Activated naive CD4-positive, alpha-beta T cell treated with Interleukin-2 at 50 U/mL for 16 hours (primary cell): ENCODE results near the gene CHCHD10.

ENCODE experiments used
- DNase-seq: peaks from one replicate; pipeline ENCODE4 v3.0.0-alpha.2; 2020

CHCHD10 gene

DNA sequence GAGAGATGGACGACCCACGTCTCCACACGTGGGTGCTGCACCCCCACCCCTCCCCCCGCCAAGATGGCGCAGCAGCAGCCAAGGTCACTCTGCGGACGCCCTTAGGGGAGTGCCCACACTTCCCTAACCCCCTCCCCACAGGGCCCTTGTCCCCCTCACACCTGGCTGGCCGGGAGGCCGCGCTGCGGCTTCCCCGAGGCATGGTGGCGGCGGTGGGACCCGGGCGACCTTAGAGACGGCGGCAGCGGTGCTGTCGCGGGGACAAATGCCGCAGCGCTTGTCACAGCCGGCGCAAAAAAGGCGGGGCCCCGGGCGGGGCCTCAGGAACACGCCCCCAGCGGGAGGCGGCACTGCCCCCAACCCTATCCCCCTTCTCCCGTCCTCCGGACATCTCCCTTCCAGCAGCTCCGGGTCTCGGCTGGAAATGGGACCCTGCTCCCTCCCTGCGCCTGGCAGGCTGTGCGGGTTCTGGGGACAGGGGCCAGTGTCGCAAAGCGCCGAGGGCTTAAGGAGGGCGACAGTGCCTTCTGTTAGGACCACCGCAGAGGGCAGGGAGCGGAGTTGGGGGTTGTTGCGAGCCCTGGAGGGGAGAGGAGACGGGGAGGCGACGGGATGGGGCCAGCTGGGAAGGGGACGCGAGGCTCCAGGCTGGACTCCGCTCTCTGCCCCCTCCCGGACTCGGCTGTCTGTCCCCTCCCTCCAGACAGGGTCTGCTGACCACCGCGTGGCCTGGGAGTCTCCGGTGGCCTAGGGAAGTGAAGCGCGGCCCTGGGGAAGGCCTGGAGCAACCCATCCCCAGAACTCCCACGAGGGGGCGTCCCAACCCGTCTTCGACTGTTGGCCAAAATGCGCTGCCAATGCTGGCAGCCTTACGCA, at the start of gene CHCHD10:
TSS of gene CHCHD10 (minus strand) at position 300 of the 876 bp plus-strand sequence. CDS start at position 202, 98 bp downstream.
- DNase-seq = peak; percentile 79

GRCh38 chr22:23817146-23817545, 49.4 kb upstream of the CHCHD10 start:
- no peak for DNase-seq

DNA sequence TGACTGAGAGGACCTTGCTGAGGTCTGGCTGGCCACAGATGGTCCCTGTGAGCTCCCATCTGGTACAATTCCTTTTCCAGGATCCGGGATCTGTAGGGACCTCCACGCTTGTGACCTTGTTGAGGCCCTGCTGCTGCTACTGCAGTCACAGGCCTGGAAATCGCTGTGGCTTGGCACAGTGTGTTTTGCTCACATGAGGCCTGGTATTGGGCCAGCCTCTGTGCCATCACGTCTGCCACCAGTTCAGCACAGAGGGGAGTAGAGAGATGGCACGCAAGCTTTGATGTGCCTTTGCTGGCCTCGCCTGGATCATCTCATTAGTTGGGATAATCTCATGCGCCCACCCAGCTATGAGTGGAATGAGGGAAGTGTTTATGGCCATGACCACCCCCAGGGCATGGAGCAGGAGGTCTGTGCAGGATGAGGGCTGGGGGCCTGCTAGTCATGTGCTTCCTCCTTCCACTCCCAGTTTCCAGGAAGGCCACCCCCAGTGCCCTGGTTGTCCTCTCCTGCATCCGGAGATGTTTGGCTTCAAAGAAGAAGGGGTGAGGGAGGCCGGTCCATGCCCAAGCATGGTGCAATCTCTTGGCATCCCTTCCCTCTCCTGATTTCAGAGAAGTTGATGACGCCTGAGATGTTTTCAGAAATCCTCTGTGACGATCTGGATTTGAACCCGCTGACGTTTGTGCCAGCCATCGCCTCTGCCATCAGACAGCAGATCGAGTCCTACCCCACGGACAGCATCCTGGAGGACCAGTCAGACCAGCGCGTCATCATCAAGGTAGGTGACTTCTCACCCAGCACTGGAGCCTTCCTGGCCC, 48.6 kb upstream of the CHCHD10 start:
- DNase-seq = no peak

DNA sequence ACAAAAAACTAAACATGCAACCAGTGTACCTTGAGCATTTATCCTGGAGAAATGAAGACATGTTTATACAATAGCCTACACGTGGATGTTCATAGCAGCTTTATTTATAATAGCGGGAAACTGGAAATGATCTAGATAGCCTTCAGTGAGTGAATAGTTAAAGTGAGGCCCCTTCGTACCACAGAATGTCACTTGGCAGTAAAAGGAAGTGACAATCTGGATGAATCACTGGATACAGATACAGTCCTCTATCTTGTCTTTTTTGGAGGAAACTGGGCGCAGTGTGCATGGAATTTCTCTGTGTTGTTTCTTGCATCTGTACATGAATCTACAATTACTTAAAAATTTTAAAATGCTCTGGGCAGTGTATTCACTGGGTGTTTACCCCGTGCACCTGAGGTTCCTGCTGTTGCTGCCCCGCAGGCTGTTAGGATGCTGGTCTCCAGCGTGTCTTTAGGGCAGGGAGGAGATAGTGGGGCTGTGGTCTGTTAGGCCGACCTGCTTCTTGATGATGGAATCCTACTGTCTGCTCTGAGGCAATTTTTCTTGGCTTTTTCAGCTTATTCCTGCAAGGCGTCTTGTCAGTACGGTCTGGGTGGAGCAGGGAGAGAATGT, 47.9 kb upstream of the CHCHD10 start:
- no peak for DNase-seq

DNA sequence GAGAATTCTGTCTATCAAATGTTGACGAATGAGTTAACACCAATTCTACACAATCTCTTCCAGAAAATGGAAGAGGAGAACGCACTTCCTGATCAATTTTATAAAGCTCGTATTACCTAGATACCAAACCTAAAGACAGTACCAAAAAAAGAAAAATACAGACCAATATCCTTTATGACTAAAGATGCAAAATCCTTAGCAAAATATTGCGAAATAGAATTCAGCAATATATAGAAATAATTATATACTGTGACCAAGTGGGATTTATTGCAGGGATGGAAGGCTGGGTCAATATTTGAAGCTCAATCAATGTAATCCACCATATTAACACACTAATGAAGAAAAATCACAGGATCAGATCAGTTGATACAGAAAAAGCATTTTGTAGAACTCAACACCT, 44.6 kb upstream of the CHCHD10 start:
- no peak for DNase-seq

- no peak for DNase-seq
Measured at GRCh38 chr22:23806837-23807236, 39.1 kb upstream of the CHCHD10 start.

DNA sequence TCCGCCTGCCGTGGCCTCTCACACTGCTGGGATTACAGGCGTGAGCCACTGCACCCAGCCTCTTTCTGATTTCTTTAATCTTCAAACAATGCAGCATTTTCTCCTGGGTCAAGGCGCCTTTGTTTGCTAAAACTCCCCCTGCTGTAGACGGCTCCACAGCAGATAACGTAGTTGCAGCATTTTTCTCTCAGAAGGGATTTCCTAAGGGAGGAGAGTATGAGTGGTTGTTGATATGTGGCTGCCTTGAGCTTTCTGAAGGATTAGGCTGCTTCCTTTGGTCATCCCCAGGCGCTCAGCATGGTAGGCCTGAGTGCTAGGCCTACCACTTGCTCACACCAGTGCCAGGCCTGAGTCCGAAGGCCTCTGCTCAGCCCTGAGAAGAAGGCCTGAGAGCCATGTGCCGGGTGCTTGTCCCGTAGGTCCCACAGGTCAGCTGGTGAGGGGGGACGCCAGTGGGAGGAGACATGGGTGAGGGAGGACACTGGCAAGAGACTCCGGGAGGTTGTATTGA, 37.1 kb upstream of the CHCHD10 start:
- no peak for DNase-seq

DNA sequence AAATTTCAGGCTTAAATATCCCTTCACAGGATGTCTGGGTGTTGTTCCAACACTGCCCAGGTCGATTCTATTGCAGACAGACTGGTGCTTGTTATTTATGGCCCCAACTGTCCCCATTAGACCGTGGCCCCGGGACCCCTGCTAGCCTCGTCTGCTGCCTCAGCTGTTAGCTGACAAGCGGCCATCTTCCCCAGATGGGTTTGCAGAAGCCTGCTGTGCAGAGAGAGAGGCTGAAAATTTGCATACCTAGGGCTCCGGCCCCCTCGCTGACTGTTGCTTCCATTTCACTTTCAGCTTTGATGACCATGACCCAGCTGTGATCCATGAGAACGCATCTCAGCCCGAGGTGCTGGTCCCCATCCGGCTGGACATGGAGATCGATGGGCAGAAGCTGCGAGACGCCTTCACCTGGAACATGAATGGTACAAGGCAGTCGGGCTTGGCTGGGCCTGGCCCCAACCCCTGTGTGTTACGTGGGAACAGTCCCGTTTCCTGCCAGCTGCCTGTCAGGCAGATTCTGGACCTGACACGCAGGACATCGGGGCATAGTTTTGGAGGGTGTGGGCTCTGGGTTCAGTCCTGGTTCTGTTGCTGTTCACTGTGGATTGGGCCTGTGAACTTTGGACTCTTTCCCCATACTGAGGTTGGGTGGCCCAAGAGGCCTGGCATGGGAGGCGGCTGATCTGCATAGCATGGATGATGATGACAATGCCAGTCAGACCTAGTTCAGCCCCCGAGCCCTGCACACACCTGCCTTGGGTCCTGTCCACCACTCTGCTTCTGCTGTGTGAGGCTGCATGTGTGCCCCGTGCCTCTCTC, 35.4 kb upstream of the CHCHD10 start:
- no peak for DNase-seq

DNA sequence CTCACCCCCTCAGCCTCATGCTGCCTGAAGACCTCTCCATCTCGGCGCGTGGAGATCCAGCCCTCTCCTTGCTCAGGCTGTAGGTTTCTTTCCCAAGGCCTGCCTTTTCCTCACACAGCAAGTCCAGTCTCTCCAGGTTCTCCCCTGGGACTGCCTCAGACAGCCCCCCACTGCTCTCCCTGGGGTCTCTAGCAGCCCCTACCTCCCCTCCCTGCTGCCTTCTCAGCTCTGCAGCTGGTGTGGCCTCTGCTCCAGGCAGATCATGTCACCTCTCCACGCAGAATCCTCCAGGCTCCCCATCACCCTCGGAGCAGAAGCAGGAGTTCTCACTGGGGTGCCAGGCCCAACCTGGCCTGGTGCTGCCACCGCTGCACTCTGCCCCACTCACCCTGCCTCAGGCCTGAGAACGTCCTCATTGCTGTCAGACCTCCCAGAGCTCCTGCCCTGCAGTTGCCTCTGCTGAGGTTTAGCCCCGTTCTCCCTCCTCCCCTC, 34.2 kb upstream of the CHCHD10 start:
- no peak for DNase-seq

GRCh38 chr22:23801238-23801821, 33.6 kb upstream of the CHCHD10 start:
- DNase-seq = no peak

- DNase-seq = no peak
Measured at GRCh38 chr22:23800297-23801237, 32.8 kb upstream of the CHCHD10 start.

DNA sequence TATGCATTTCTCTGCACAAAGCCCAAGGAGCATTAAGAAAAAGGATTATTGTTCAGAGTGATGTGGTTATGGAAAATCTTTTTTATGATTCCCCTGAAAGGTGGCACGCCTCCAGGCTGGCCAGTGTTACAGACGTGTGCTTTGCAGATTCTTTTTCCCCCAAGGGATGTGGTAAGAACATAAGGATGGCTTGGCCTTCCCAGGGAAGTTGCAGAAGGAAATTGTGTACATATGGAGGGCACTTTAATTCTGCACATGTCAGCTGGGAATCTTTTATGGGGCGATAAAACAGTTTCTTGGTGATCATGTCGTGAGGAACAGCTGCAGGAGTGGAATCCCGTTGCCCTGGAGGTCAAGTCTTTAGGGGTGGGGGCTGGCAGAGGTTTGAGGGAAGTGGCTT, 28.7 kb upstream of the CHCHD10 start:
- no peak for DNase-seq

- no peak for DNase-seq
Measured at GRCh38 chr22:23793326-23793725, 25.6 kb upstream of the CHCHD10 start.

GRCh38 chr22:23791738-23792645, 24.2 kb upstream of the CHCHD10 start:
- no peak for DNase-seq

- no peak for DNase-seq
Measured at GRCh38 chr22:23790819-23791737, 23.3 kb upstream of the CHCHD10 start.

DNA sequence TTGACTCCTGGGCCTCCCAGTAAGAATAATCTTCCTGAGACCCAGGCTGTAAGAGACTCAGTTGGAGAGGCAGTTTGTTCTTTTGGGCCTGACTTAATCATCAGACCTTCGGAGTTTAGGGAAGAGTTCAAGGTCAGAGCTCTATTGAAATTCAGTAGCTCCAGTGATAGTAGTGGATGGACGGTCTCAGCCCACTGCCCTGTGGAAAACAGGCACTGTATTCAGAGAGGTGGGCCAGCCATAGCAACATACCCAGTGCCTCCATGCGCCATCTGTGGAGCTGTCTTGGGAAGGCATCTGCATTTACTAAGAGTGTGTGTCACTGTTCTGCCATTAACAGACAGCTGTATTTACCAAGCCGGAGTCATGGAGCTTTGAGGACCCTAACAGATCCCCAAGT, 21.9 kb upstream of the CHCHD10 start:
- DNase-seq = no peak

GRCh38 chr22:23789121-23789520, 21.3 kb upstream of the CHCHD10 start:
- no peak for DNase-seq

GRCh38 chr22:23787910-23788309, 20.1 kb upstream of the CHCHD10 start:
- DNase-seq = no peak

DNA sequence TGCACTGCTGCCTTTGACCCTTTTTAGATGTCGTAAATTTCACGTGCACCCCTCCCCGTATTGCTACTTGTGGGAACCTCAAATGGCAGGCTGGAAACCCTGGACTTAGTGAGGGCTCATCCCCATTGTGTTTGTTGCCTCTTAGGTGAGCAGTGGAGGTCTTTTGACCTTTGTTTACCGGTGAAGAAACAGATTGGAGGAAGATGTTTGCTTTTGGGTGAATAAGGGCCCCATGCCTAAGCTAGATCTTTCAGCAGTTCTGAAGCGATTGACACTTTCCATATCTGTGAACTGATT, 19.8 kb upstream of the CHCHD10 start:
- DNase-seq = no peak
